ENCODE data around the gene TRMT11.
"Not testable (repeated sequence)": the region's sequence is repeated elsewhere in the genome, so short reads cannot be mapped to it uniquely, and the experiment has no call there.

Gene TRMT11

GRCh38 chr6:126048635-126049034, 62.3 kb downstream of the TRMT11 start:
- no peak for DNase-seq

GRCh38 chr6:126050795-126051194, 64.5 kb downstream of the TRMT11 start:
- DNase-seq: no peak

DNA sequence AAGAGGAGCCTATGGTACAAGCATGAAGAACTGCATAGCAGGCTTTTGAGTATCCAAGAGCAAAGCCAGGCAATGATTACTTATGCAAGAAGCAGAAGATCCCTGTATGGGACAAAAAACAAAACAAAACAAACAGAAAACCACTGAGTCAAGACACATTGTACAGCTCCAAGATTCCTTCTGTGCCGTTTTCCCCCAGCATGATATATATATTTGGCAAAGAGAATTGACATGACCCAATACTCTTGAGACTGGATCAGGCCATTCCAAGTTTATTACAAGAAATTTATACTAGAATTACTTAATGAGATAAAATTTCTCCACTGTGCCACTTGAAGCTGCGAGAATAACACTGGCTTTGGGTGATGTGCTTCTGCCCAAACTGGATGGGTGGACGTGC, 65.5 kb downstream of the TRMT11 start:
- no peak for DNase-seq

DNA sequence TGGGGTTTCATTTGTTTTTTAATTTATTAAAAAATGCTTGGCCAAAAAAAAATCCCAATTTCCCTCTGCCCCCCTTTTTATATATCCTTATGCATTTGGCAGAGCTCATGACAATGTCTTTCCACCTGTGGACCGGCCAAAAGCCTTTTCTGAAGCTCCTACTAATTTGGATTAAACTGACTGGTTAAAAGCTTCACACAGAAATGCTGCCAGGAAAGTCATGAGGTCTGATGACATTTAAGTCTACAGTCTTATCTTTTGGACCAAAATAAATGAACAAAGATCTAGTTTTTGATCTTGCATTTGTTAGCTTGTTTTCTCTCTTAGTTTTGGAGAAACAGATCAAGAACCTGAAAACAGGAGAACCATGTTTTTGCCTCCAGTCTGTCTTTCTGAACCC, 66.1 kb downstream of the TRMT11 start:
- DNase-seq: no peak

- no peak for DNase-seq
Observed at GRCh38 chr6:126054258-126054702, 67.9 kb downstream of the TRMT11 start.

DNA sequence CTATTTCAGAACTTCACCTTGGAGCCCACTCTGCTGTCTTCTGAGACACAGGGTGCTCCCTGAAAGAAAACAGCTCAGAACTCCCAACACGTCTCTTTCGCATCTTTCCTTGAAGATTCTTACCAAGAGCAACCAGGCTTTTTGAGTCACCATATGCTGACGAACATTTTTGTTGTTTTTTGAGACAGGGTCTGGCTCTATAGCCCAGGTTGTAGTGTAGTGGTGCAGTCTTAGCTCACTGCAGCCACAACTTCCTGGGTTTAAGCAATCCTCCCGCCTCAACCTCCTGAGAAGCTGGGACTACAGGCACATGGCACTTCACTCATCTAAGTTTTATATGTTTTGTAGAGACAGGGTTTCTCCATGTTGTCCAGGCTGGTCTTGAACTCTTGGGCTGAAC, 68.5 kb downstream of the TRMT11 start:
- DNase-seq: no peak

GRCh38 chr6:126055449-126055848, 69.1 kb downstream of the TRMT11 start:
- DNase-seq: no peak

DNA sequence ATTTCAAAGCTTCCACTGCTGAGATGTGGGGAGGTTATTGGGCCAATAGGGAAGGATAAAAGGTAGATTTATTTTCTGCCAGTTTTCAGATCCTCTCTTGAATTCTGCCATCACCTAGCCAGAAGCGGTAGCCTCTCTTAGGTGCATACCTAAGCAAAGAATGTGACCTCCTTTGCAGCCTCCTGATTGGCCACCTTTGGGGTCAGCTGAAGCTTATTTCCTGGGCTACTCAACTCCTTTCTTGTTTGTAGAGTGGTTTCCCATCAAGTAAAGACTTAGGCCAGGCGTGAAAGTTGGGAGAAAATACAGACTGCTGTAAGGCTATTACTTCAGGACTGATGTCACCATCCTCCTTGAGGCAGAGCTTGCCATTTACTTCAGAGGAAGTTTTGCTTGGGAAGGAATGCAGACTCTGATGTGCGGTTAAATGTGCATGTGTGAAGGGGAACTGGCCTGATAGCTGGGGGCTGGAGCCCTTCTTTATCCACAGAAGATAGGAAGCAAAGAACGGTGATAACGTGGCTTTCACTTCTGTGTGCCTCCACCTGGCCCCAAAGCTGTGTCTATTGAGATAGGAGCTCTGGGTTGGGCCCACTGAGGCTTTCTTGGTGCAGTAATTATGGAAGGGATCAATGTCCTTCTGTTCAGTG, 70.1 kb downstream of the TRMT11 start:
- DNase-seq: no peak

DNA sequence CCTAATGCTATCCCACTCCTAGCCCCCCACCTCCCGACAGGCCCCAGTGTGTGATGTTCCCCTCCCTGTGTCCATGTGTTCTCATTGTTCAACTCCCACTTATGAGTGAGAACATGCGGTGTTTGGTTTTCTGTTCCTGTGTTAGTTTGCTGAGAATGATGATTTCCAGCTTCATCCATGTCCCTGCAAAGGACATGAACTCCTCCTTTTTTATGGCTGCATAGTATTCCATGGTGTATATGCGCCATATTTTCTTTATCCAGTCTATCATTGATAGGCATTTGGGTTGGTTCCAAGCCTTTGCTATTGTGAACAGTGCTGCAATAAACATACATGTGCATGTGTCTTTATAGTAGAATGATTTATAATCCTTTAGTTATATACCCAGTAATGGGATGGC, 71.7 kb downstream of the TRMT11 start:
- not testable (repeated sequence) for DNase-seq

- no peak for DNase-seq
Observed at GRCh38 chr6:126060400-126060799, 74.1 kb downstream of the TRMT11 start.

DNA sequence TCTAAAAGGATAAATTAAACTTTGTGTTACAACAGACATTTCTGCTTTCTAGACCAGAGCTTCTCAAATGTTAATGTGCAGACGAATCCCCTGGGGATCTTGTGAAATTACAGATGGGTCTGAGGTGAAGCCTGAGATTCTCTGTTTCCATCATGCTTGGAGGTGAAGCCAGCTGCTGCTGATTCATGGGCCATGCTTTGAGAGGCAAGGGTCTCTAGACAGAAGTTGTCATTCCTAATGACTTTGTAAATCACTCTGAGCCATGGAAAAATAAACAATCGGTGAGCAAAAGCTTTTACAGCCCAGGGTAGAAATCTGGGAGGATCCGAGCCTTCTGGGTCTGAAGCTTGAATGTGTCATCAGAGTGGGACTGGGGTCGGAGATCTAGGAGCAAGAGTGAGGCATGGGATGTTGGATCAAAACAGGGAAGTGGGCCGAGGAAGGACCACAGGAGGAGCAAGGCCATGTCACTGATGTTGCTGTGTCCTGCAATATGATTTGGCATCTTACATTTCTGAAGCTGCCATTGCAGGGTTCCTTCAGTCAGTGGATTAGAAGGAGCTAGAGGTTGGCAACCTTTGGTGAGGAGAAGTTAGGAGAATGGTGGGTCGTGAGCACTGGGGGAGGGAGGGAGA, 77.3 kb downstream of the TRMT11 start:
- DNase-seq: no peak

- no peak for DNase-seq
Observed at GRCh38 chr6:126064257-126064747, 78.0 kb downstream of the TRMT11 start.

- no peak for DNase-seq
Observed at GRCh38 chr6:126064748-126065401, 78.5 kb downstream of the TRMT11 start.

DNA sequence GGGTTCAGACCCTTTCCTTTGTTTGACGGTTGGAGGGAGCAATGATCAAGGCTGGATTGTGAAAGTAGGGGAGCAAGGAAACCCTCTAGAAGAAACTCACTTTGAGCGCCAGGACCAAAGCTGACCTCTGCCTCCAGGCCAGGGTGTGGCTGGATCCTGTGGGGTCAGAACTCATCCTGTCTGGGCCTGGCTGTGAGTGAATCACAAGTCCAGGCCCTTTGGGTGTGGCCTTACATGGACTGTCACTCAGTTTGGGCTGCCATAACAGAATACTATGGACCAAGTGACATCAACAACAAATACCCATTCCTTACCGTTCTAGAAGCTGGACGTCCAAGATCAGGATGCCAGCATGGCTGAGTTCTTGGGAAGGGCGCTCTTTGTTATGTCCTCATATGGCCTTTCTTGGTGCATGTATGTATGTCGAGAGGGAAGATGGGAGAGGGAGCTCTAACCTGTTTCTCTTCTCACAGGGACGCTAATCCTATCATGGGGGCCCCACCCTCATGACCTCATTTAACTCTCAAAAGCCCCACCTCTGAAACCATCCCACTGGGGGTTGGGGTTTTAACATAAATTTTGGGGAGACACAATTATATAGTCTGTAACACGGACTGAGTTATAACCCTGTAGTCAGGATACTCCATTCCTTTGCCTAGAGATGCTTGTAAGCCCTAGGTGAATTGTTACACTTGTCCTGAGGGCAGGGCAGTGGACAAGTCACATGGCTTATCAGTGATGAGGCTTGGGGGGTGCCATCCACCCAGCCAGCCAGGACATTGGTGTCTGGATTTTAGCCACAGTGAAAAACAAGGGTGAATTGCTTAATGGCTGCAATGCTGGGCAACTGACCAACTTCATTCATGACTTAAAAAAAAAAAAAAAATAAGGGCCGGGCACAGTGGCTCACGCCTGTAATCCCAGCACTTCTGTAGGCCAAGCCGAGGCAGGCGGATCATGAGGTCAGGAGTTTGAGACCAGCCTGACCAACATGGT, 80.0 kb downstream of the TRMT11 start:
- no peak for DNase-seq

DNA sequence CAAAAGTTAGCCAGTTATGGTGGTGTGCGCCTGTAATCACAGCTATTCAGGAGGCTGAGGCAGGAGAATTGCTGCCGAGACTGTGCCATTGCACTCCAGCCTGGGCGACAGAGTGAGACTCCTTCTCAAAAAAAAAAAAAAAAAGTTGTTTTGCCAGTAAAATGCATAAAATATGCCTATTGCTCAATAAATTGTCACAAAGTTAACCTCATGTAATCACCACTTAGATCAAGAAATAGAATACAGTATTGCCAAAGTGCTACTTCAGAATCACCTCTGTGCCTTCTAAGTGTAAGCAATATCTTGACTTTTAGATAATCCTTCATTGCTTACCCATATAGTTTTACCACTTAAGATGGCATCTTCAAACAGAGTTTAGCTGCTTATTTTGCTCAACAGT, 80.7 kb downstream of the TRMT11 start:
- DNase-seq: no peak

- no peak for DNase-seq
Observed at GRCh38 chr6:126069449-126069848, 83.1 kb downstream of the TRMT11 start.

DNA sequence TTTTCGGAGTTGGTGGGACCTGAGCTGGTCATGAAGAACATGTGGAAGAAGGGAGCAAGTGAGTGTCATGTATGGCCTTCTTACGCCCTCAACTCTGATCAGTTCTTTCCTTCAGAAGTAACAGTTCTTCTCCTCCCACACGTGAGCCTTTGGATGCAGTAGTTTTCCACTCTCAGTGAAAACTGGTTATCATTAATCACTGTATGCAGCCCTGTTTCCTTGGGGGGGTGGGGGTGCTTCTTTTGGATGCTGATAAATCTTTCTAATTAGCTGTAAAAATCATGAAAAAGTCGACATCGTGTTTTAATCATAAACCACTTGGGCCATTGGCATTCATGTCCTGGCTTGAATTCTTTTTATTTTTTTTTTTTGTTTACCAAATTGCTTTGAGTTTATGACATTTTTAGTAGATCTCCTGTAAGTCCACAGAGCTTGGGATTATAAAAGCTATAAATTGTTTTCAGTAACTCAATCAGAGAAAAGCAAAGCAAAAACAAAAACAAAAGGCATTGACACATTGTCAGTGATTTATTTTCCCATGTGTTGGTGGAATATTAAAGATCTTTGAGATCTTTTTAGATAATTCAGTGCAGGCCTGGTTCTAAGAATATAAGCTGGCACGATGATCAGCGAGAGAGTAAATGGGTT, 84.8 kb downstream of the TRMT11 start:
- DNase-seq: no peak

GRCh38 chr6:126072172-126072571, 85.8 kb downstream of the TRMT11 start:
- no peak for DNase-seq

DNA sequence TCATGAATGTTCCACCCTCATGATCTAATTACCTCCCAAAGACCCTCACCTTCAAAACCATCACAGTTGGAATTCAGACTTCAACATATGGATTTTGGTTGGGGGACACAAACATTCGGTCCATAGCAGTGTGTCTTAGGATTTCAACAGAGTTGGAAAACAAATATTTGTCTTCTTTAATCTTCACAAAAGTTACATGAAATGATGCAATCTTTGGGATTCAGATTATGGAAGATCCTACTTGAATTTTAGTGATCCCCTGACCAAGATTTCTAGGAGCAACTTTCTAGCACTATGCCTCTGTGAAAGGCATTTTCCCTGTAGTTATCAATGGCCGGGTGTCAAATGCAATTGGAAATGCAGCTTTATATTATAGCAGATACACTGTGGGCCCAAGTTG, 86.5 kb downstream of the TRMT11 start:
- no peak for DNase-seq

DNA sequence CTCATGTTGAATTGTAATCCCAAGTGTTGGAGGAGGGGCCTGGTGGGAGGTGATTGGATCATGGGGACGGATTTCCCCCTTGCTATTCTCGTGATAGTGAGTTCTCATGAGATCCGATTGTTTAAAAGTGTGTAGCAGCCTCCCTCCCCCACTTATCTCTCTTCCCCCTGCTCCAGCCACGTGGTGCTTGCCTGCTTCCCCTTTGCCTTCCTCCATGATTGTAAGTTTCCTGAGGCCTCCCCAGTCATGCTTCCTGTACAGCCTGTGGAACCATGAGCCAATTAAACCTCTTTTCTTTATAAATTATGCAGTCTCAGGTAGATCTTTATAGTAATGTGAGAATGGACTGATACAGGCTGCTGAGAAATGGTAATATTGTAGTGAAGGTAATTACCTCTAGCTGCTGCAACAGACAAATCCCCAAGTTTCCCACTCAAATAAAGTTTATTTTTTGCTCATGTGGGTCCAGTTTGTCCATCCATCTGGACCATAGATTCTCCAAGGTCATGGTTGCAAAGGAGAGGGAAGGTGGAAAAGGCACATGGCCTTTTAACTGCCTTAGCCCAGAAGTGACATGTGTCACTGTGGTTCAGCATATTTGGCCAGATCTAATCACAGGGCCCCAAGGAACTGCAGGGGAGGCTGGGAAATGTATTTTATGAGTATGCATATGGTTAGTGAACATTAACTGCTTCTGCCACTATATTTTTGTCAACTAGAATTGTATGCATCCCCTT, 89.2 kb downstream of the TRMT11 start:
- DNase-seq: no peak

DNA sequence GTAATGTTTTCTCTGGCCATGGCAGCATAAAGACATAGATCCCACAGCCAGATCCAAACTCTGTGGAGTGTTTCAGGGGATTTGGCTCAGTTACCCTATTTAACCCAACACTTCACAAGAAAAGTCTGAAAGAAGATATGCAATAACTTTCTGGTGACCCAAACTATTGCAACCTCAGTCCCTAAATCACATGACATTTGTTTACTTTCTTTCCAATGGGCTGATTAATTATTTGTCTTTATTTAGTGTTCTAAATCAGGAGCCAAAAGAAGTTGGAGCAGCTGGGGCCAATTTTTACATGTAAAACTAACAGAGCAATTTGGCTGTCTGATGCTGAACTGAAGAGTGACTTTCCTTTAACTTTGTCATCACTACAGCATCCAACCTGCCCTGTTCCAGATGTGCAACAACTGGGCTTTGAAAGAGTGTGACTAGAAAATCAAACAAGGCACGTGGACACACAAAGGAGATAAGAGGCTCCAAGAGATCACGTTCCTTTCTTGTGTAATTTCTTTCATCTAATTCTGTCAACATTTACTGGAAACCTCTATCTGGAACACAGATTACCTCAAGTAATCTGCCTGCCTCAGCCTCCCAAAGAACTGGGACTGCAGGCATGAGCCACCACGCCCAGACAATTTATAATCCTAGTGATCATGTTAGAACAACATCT, 90.8 kb downstream of the TRMT11 start:
- no peak for DNase-seq

All from stimulated activated CD4-positive, alpha-beta T cell treated with anti-CD3 and anti-CD28 coated beads, Interleukin-4, amount 100 ng/mL, for 4 hours (primary cell).